ENCODE data around the gene LDLRAD4. TPM values are rescaled to one million over a fixed set of nuclear protein-coding genes. Genes with fewer than 3 reads are reported as not detected.

Gene LDLRAD4
- total and polyA plus RNA-seq, 9 of the 15 experiments (the other 6 are each of a cell fraction or from before 2014, with no cell fraction given), result 0.01 TPM; not detected in 8

DNA sequence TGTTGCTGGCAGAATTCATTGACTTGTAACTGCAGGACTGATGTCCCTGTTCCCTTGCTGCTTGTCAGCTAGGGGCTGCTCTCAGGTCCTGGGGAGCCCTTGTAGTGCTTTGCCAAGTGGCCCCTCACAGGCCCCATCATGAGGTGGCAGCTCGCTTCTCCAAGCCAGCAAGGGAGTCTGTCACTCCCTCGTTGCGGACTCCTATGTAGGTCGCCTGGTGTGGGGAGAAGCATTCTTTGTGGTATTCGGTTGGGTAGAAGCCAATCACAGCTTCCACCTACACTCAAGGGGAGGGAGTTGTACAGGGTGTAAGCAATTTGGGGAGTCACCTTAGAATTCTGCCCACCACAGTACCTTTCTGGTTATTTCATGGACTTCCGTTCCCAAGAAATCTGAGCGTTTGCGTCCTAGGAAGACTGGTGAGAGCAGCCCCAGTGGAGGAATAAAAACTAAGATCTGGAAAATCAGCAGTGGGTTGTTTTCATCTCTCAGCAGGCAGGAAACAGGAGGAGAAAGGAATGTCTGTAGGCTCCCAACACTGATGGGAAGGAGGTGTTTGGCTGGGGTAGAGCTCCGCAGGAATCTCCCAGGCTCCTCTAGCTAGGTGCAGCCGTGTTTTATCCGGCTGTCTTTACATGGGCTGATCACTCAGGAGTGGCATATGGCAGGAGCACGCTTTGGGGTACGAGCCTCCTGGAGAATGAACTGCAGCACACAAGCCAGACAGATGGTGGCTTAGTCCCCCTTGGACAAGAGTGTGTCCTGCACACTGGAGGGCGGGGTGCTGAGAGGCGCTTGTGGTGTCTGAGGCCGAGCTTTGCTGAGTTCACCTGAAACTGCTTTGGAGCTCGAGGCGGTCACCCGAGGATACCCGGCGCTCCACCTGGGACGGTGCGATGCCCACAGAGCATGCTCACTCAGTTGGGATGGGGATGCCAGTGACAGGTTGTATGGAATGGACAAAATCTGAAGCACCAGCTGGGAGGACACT is 58.3 kb downstream of the LDLRAD4 start:
- no peak overlapping the region for H3K4me3 ChIP-seq

More for the DNA sequence above, 58.3 kb downstream of the LDLRAD4 start:
- DNase-seq (ENCODE audit: extremely low read depth in 1 of 4, low spot score in 3 of 4) (no peak), ATAC-seq (no peak), FAIRE-seq (no peak)
- ChIA-PET CTCF (ENCODE audit: low intra/inter-chr PET ratio) (no interaction called here), POLR2A (interaction anchor here (0.6 kb wide), 1 partner anchor 311 kb away, joined by 3 read pairs; no protein-coding TSS in a partner anchor)
- no peaks in the 10 kb centered on the region for H3K4me1 ChIP-seq (replicated peaks in 1 of 2; ENCODE audit: control insufficient read depth in 2 of 2, insufficient read depth in 2 of 2, low read length in 2 of 2)
- H3K4me2 ChIP-seq (ENCODE audit: insufficient read depth, low read length), result no peak overlapping the region
- under 1% methylated on average over 23 of the region's 23 CpGs for WGBS (ENCODE audit: insufficient coverage, low coverage, missing lambda C conversion rate)
- H3K9me1 ChIP-seq (ENCODE audit: control insufficient read depth, insufficient read depth, low read length), result no peaks in the 10 kb centered on the region
- H3K27me3 ChIP-seq (ENCODE audit: control insufficient read depth in 2 of 2, insufficient read depth in 2 of 2, low read length in 2 of 2), result peaks cover 4 to 28% of the 10 kb centered on the region in 2 experiments; a peak in 3 of 5 replicates
- no peak for TF ChIP-seq XRCC3 (IDR thresholded peaks at IDR 0.05)
- TF ChIP-seq, protein P1, sequence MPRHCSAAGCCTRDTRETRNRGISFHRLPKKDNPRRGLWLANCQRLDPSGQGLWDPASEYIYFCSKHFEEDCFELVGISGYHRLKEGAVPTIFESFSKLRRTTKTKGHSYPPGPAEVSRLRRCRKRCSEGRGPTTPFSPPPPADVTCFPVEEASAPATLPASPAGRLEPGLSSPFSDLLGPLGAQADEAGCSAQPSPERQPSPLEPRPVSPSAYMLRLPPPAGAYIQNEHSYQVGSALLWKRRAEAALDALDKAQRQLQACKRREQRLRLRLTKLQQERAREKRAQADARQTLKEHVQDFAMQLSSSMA (CRISPR knock-in tag; IDR thresholded peaks at IDR 0.05), result no peak
- TF ChIP-seq, protein P2, sequence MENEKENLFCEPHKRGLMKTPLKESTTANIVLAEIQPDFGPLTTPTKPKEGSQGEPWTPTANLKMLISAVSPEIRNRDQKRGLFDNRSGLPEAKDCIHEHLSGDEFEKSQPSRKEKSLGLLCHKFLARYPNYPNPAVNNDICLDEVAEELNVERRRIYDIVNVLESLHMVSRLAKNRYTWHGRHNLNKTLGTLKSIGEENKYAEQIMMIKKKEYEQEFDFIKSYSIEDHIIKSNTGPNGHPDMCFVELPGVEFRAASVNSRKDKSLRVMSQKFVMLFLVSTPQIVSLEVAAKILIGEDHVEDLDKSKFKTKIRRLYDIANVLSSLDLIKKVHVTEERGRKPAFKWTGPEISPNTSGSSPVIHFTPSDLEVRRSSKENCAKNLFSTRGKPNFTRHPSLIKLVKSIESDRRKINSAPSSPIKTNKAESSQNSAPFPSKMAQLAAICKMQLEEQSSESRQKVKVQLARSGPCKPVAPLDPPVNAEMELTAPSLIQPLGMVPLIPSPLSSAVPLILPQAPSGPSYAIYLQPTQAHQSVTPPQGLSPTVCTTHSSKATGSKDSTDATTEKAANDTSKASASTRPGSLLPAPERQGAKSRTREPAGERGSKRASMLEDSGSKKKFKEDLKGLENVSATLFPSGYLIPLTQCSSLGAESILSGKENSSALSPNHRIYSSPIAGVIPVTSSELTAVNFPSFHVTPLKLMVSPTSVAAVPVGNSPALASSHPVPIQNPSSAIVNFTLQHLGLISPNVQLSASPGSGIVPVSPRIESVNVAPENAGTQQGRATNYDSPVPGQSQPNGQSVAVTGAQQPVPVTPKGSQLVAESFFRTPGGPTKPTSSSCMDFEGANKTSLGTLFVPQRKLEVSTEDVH (IDR thresholded peaks at IDR 0.05; ENCODE audit: low read depth, partially characterized antibody), result no peak
- TF ChIP-seq DACH1 (IDR thresholded peaks at IDR 0.05; ENCODE audit: partially characterized antibody), result no peak
- TF ChIP-seq CSDE1 (IDR thresholded peaks at IDR 0.05), result no peak
- no peak for TF ChIP-seq FOXK1 (CRISPR knock-in tag; IDR thresholded peaks at IDR 0.05; ENCODE audit: borderline replicate concordance)
- no peak for TF ChIP-seq TBP (optimal IDR thresholded peaks at IDR 0.05; ENCODE audit: low read depth, low read length)
- no peak for TF ChIP-seq LCOR (CRISPR knock-in tag; IDR thresholded peaks at IDR 0.05)
- TF ChIP-seq, protein P3, sequence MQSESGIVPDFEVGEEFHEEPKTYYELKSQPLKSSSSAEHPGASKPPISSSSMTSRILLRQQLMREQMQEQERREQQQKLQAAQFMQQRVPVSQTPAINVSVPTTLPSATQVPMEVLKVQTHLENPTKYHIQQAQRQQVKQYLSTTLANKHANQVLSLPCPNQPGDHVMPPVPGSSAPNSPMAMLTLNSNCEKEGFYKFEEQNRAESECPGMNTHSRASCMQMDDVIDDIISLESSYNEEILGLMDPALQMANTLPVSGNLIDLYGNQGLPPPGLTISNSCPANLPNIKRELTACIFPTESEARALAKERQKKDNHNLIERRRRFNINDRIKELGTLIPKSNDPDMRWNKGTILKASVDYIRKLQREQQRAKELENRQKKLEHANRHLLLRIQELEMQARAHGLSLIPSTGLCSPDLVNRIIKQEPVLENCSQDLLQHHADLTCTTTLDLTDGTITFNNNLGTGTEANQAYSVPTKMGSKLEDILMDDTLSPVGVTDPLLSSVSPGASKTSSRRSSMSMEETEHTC (IDR thresholded peaks at IDR 0.05), result no peak
- TF ChIP-seq ZNF780A (CRISPR knock-in tag; IDR thresholded peaks at IDR 0.05), result no peak
- TF ChIP-seq, protein P4, sequence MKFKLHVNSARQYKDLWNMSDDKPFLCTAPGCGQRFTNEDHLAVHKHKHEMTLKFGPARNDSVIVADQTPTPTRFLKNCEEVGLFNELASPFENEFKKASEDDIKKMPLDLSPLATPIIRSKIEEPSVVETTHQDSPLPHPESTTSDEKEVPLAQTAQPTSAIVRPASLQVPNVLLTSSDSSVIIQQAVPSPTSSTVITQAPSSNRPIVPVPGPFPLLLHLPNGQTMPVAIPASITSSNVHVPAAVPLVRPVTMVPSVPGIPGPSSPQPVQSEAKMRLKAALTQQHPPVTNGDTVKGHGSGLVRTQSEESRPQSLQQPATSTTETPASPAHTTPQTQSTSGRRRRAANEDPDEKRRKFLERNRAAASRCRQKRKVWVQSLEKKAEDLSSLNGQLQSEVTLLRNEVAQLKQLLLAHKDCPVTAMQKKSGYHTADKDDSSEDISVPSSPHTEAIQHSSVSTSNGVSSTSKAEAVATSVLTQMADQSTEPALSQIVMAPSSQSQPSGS (CRISPR knock-in tag; IDR thresholded peaks at IDR 0.05), result no peak
- no peaks in the 10 kb centered on the region for H3K9me3 ChIP-seq (replicated peaks; ENCODE audit: control insufficient read depth, insufficient read depth, low read depth, low read length)
- H3K27ac ChIP-seq (ENCODE audit: extremely low read depth, low read depth, low read length), result no peak overlapping the region
- H4K20me1 ChIP-seq (replicated peaks; ENCODE audit: control insufficient read depth, insufficient read depth, low read length), result no peaks in the 10 kb centered on the region
- no peaks in the 10 kb centered on the region for H3K79me2 ChIP-seq (ENCODE audit: control insufficient read depth, insufficient read depth, low read length)
- no peak overlapping the region for H3K9ac ChIP-seq (ENCODE audit: insufficient read depth in 1 of 2, low read depth in 2 of 2, low read length in 2 of 2)
- BruUV-seq (replicated peaks), result no TSS peak
- H2AFZ ChIP-seq (ENCODE audit: low read depth, low read length), result no peak overlapping the region
- intact Hi-C loops (cut with micrococcal nuclease), result no loop called here
- in situ Hi-C loops (cut with MboI), result no loop called here
- H3K36me3 ChIP-seq (ENCODE audit: control insufficient read depth, insufficient read depth, low read length), result no peaks in the 10 kb centered on the region

Data from K562 (cell line).